Mesothelial cell of epicardium (in vitro differentiated cells): ENCODE results near the gene WDR70. TPM values are rescaled to one million over a fixed set of nuclear protein-coding genes. Genes with fewer than 3 reads are reported as not detected.
"Not testable (repeated sequence)": the region's sequence is repeated elsewhere in the genome, so short reads cannot be mapped to it uniquely, and the experiment has no call there.

ENCODE experiments used
- DNase-seq, 2 experiments: peaks; one replicate each; pipeline ENCODE4 v3.0.0; 2021; ENCODE audit warnings: low spot score in 2 of 2; ENCODE audit not compliant: unreplicated experiment in 2 of 2
- H3K27ac Mint-ChIP-seq: 2 replicates; pipeline ENCODE4 v1.8.0; 2021; ENCODE audit warnings: mixed read lengths
- H3K27me3 Mint-ChIP-seq: 2 replicates; pipeline ENCODE4 v1.8.0; 2021; ENCODE audit warnings: low read depth, mixed read lengths
- H3K36me3 Mint-ChIP-seq: 2 replicates; pipeline ENCODE4 v1.8.0; 2021; ENCODE audit warnings: mixed read lengths
- H3K4me1 Mint-ChIP-seq: 2 replicates; pipeline ENCODE4 v1.8.0; 2021; ENCODE audit warnings: mixed read lengths
- H3K4me3 Mint-ChIP-seq: 2 replicates; pipeline ENCODE4 v1.8.0; 2021; ENCODE audit warnings: mild to moderate bottlenecking, moderate library complexity, mixed read lengths
- H3K9me3 Mint-ChIP-seq: 2 replicates; pipeline ENCODE4 v1.8.0; 2021; ENCODE audit warnings: mixed read lengths
- CTCF ChIP-seq: fragments of 200-600 bp; sonication (generic); IDR thresholded peaks from one replicate; pipeline ENCODE4 v1.5.0; 2021; ENCODE audit warnings: antibody characterized with exemption; ENCODE audit not compliant: unreplicated experiment
- total RNA-seq: library from RNA; stranded (reverse); gene quantifications from 3 replicates; pipeline ENCODE4 v1.2.1, GENCODE V29; 2021

The WDR70 gene
- total RNA-seq, 1 donor from 2014 or later = 47.8 TPM

GRCh38 chr5:37471666-37472197 is 92.6 kb downstream of the WDR70 start:
- no peak for TF ChIP-seq CTCF
- Mint-ChIP-seq H3K9me3 (peaks cover 11% of the 10 kb centered on the region), H3K4me1 (no peaks in the 10 kb centered on the region), H3K27me3 (no peaks in the 10 kb centered on the region), H3K36me3 (peaks cover 23% of the 10 kb centered on the region), H3K4me3 (no peak overlapping the region), H3K27ac (no peak overlapping the region)
- DNase-seq = no peak

- DNase-seq = no peak
- H3K36me3 Mint-ChIP-seq = peaks cover 39% of the 10 kb centered on the region
- peaks cover 28% of the 10 kb centered on the region for H3K9me3 Mint-ChIP-seq
- no peaks in the 10 kb centered on the region for H3K27me3 Mint-ChIP-seq
- H3K4me3 Mint-ChIP-seq = no peak overlapping the region
- no peaks in the 10 kb centered on the region for H3K4me1 Mint-ChIP-seq
- H3K27ac Mint-ChIP-seq = no peak overlapping the region
- TF ChIP-seq CTCF = no peak
Observed at GRCh38 chr5:37477426-37477825, 98.3 kb downstream of the WDR70 start.

GRCh38 chr5:37478121-37478894 is 99.2 kb downstream of the WDR70 start:
- TF ChIP-seq CTCF = no peak
- Mint-ChIP-seq H3K27me3 (no peaks in the 10 kb centered on the region), H3K4me1 (no peaks in the 10 kb centered on the region), H3K36me3 (peaks cover 42% of the 10 kb centered on the region), H3K27ac (no peak overlapping the region), H3K9me3 (peaks cover 31% of the 10 kb centered on the region), H3K4me3 (no peak overlapping the region)
- DNase-seq = no peak

GRCh38 chr5:37481395-37481794 is 102.3 kb downstream of the WDR70 start:
- not testable (repeated sequence) for H3K4me1 Mint-ChIP-seq, H3K4me3 Mint-ChIP-seq, DNase-seq, H3K27me3 Mint-ChIP-seq, H3K27ac Mint-ChIP-seq
- Mint-ChIP-seq H3K9me3 (peaks cover 31% of the 10 kb centered on the region), H3K36me3 (peaks cover 52% of the 10 kb centered on the region)

- Mint-ChIP-seq H3K36me3 (peaks cover 29% of the 10 kb centered on the region), H3K9me3 (peaks cover 16% of the 10 kb centered on the region), H3K27me3 (no peaks in the 10 kb centered on the region), H3K4me1 (no peaks in the 10 kb centered on the region), H3K27ac (no peak overlapping the region), H3K4me3 (no peak overlapping the region)
- no peak for TF ChIP-seq CTCF
- no peak for DNase-seq
Observed at GRCh38 chr5:37490120-37490810, 111.1 kb downstream of the WDR70 start.

- H3K27me3 Mint-ChIP-seq = no peaks in the 10 kb centered on the region
- no peaks in the 10 kb centered on the region for H3K4me1 Mint-ChIP-seq
- peaks cover 27% of the 10 kb centered on the region for H3K36me3 Mint-ChIP-seq
- H3K4me3 Mint-ChIP-seq = no peak overlapping the region
- H3K9me3 Mint-ChIP-seq = peaks cover 16% of the 10 kb centered on the region
- no peak for TF ChIP-seq CTCF
- DNase-seq = no peak
- no peak overlapping the region for H3K27ac Mint-ChIP-seq
Observed at GRCh38 chr5:37490931-37491330, 111.8 kb downstream of the WDR70 start.
